GM06990 (cell line): Measurements from ENCODE around the gene ARID1B.

Experiments
- DNase-seq: peaks from one replicate; pipeline ENCODE4 v3.0.0-alpha.2; 2011; ENCODE audit not compliant: insufficient read length; ENCODE audit errors: extremely low read depth
- H3K27me3 ChIP-seq: replicated peaks from 2 replicates; pipeline ENCODE4 v1.6.0; 2011; ENCODE audit warnings: low read length; ENCODE audit not compliant: control insufficient read depth, insufficient read depth
- H3K36me3 ChIP-seq: 2 replicates; pipeline ENCODE4 v1.5.1; 2011; ENCODE audit warnings: low read length; ENCODE audit not compliant: control insufficient read depth, insufficient read depth
- H3K4me3 ChIP-seq: replicated peaks from 2 replicates; pipeline ENCODE4 v1.5.1; 2011; ENCODE audit warnings: low read depth, mild to moderate bottlenecking, control low read depth, low read length
- TF ChIP-seq, protein P1 (sequence below): IDR thresholded peaks from 2 replicates; pipeline ENCODE4 v1.5.1; 2011; ENCODE audit warnings: low read length, control low read depth, mild to moderate bottlenecking, inconsistent platforms; ENCODE audit not compliant: insufficient read depth, poor library complexity, severe bottlenecking

The ARID1B gene

DNA sequence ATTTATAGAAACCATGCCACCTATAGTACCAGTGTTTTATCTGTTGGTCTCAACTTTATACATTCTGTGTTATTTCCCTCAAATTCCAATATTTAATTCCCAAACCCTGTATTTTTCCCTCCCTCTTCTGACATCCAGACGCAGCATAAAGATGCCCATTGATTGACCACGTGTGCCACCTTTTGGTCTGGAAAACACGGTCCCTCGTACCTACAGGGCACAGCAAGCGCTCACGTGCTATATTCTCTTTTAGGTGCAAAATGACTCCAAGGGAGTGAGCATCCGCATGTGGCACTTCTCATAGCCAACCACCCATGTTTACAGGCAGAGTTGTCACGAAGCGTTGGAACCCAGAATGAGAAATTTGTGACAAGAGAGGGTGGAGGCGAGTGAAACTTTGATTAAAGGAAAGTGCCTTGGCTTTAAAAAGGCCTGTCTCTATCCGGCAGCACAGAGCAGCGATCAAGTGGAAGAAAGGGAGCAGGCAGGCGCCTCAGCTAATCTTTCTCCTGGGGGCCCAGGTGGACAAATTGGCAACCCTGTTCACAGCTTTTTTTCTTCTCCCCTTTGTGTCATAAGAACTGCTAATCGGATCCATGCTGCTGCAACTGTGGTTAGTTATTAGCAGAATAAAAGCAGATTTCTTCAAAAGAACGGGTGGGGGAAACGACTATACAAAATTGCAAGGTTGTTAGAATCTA, 320.2 kb downstream of the ARID1B start:
- H3K27me3 ChIP-seq: no peaks in the 10 kb centered on the region
- TF ChIP-seq, protein P1, sequence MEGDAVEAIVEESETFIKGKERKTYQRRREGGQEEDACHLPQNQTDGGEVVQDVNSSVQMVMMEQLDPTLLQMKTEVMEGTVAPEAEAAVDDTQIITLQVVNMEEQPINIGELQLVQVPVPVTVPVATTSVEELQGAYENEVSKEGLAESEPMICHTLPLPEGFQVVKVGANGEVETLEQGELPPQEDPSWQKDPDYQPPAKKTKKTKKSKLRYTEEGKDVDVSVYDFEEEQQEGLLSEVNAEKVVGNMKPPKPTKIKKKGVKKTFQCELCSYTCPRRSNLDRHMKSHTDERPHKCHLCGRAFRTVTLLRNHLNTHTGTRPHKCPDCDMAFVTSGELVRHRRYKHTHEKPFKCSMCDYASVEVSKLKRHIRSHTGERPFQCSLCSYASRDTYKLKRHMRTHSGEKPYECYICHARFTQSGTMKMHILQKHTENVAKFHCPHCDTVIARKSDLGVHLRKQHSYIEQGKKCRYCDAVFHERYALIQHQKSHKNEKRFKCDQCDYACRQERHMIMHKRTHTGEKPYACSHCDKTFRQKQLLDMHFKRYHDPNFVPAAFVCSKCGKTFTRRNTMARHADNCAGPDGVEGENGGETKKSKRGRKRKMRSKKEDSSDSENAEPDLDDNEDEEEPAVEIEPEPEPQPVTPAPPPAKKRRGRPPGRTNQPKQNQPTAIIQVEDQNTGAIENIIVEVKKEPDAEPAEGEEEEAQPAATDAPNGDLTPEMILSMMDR: no peak
- DNase-seq: no peak
- peaks cover 6% of the 10 kb centered on the region for H3K36me3 ChIP-seq
- H3K4me3 ChIP-seq: no peak overlapping the region

- H3K4me3 ChIP-seq: no peak overlapping the region
- H3K36me3 ChIP-seq: peaks cover 6% of the 10 kb centered on the region
- H3K27me3 ChIP-seq: no peaks in the 10 kb centered on the region
- TF ChIP-seq, protein P1: no peak
- no peak for DNase-seq
These were observed 321.8 kb downstream of the ARID1B start for GRCh38 chr6:157098999-157099398.

DNA sequence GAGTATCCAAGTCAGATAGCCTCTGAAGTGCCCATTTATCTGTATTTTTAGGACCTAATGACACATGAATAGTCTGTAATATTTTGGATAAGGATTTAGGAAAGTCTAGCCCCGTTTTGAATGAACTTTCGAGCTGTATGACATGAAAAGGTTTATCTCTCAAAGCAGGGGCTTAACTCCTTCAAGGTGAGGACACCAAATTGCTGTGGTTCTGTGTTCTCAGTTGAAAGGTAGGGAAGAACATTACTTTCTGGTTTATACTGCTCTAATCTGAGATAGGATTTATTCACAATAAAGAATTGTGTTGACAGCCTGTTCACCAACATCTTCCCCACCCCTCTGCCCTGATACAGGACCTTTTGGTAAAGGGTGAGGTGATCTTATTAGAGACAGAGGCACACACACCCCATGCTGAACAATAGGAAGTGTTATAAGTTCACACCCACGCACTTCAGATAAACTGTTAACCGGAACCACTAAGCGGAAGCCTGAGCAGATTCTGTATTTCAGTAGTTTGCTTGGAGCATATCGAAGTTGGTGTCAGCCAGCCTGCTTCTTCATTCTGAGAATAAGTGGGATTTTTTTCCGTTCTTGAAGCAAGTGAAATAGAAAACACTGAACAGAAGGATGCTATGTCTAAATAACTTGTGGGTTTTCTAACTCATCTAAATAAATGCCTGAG, 322.9 kb downstream of the ARID1B start:
- Histone ChIP-seq H3K27me3 (no peaks in the 10 kb centered on the region), H3K36me3 (peaks cover 2% of the 10 kb centered on the region), H3K4me3 (no peak overlapping the region)
- peak; percentile 49 for DNase-seq
- TF ChIP-seq, protein P1: no peak

DNA sequence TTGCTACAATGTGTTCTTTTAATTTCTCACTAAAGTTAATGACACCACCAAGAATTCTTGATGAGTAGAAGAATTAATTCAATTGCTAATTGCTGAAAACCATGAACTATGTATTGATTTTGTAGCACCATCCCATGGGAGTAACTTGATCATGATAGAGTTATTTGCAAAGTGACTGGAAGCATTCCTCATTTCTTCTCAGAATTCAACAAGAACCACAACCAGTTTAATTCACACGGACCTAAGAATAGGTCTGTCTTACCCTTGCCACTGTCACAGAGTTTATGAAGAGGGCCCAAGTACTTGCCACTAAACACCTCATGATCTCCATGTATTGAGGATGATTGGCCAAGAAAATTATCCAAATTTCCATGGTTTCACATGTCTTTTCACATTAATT, 324.0 kb downstream of the ARID1B start:
- Histone ChIP-seq H3K4me3 (no peak overlapping the region), H3K36me3 (peaks cover 2% of the 10 kb centered on the region), H3K27me3 (no peaks in the 10 kb centered on the region)
- DNase-seq: no peak
- TF ChIP-seq, protein P1: no peak

- Histone ChIP-seq H3K36me3 (no peaks in the 10 kb centered on the region), H3K4me3 (no peak overlapping the region), H3K27me3 (no peaks in the 10 kb centered on the region)
- DNase-seq: no peak
- TF ChIP-seq, protein P1: no peak
These were observed 327.6 kb downstream of the ARID1B start for GRCh38 chr6:157104803-157105202.

DNA sequence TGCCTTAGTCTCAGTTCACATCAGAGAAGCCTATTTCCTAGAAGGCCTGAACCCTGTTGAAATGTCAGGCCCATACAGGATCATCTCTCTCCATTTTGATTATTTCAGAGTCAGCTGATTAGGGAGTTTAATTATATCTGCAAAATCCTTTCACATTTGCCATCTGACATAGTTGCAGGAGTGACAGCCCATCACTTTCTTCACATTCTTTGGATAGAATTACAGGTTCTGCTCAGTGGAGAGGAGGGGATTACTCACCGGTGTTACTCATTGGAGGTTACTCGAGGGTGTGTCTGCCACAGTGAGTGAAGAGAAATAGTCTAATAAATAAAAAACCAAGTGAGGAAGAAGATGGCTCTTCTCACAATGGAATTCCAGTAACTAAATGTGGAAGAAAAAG, 329.3 kb downstream of the ARID1B start:
- no peaks in the 10 kb centered on the region for H3K27me3 ChIP-seq
- H3K4me3 ChIP-seq: no peak overlapping the region
- peaks cover 8% of the 10 kb centered on the region for H3K36me3 ChIP-seq
- TF ChIP-seq, protein P1: no peak
- DNase-seq: no peak
